HEK293 (cell line): ENCODE results near the gene IGLON5.

Experiments used
- CTCF ChIA-PET: fragments of 350-600 bp; formaldehyde crosslinking; extraction: SDS; loops from one replicate; lab custom pipeline; 2021; ENCODE audit warnings: antibody characterized with exemption; lab: Yijun Ruan, JAX
- POLR2A ChIA-PET: fragments of 300-600 bp; formaldehyde crosslinking; extraction: SDS; loops from one replicate; lab custom pipeline; 2020; ENCODE audit warnings: antibody characterized with exemption, inconsistent platforms; lab: Yijun Ruan, JAX
- H3K27ac ChIP-seq: fragments of 200-500 bp; sonication (Bioruptor generic); 2 replicates; pipeline ENCODE4 v1.5.1; 2014; ENCODE audit warnings: low read depth, low read length, control low read depth, inconsistent platforms; ENCODE audit errors: extremely low read depth
- H3K36me3 ChIP-seq, 2 experiments: fragments of 200-500 bp in 1 of 2; sonication (Bioruptor generic) in 1 of 2; 1 replicate in 1 of 2; 2 replicates in 1 of 2; pipeline ENCODE4 v1.5.1; 2014 to 2017; ENCODE audit warnings: inconsistent platforms in 2 of 2, low read length in 2 of 2; ENCODE audit not compliant: control insufficient read depth in 2 of 2, insufficient read depth in 1 of 2
- H3K4me1 ChIP-seq: fragments of 200-500 bp; sonication (Bioruptor generic); 2 replicates; pipeline ENCODE4 v1.5.1; 2014; ENCODE audit warnings: mild to moderate bottlenecking, low read length, inconsistent platforms; ENCODE audit not compliant: control insufficient read depth, insufficient read depth
- H3K4me3 ChIP-seq: 2 replicates; pipeline ENCODE4 v1.5.1; 2011; ENCODE audit warnings: low read depth, mild to moderate bottlenecking, control low read depth, low read length, moderate library complexity
- H3K9me3 ChIP-seq: fragments of 200-500 bp; sonication (Bioruptor generic); 2 replicates; pipeline ENCODE4 v1.5.1; 2014; ENCODE audit warnings: low read depth, low read length, inconsistent platforms; ENCODE audit not compliant: control insufficient read depth, insufficient read depth
- HOXC10 ChIP-seq: sonication (generic); formaldehyde crosslinking; IDR thresholded peaks from 2 replicates; pipeline ENCODE4 v1.8.1; 2023; ENCODE audit warnings: mild to moderate bottlenecking, missing genetic modification reagents
- SALL2 ChIP-seq: fragments of 450-650 bp; formaldehyde crosslinking; IDR thresholded peaks from 2 replicates; pipeline ENCODE4 v1.5.0; 2017; ENCODE audit warnings: missing biosample characterization, mild to moderate bottlenecking, missing genetic modification characterization, borderline replicate concordance
- ZBTB1 ChIP-seq: fragments of 450-650 bp; formaldehyde crosslinking; IDR thresholded peaks from 2 replicates; pipeline ENCODE4 v1.5.1; 2016; ENCODE audit warnings: missing biosample characterization, missing genetic modification characterization
- ZNF19 ChIP-seq: fragments of 450-650 bp; formaldehyde crosslinking; IDR thresholded peaks from 2 replicates; pipeline ENCODE4; 2016; ENCODE audit warnings: missing biosample characterization, missing genetic modification characterization, low read depth
- ZNF335 ChIP-seq: fragments of 450-650 bp; formaldehyde crosslinking; conservative IDR thresholded peaks from 2 replicates; pipeline ENCODE4 v1.5.1; 2016; ENCODE audit warnings: missing biosample characterization, missing genetic modification characterization
- ZNF341 ChIP-seq: fragments of 450-650 bp; formaldehyde crosslinking; IDR thresholded peaks from 2 replicates; pipeline ENCODE4; 2016; ENCODE audit warnings: low read depth, missing biosample characterization, missing genetic modification characterization
- ZNF354C ChIP-seq: fragments of 450-650 bp; formaldehyde crosslinking; IDR thresholded peaks from 2 replicates; pipeline ENCODE4 v1.5.1; 2016; ENCODE audit warnings: missing biosample characterization, missing genetic modification characterization, low read depth, borderline replicate concordance
- ZNF404 ChIP-seq: fragments of 450-650 bp; formaldehyde crosslinking; IDR thresholded peaks from 2 replicates; pipeline ENCODE4 v1.5.1; 2017; ENCODE audit warnings: missing biosample characterization, missing genetic modification characterization
- ZNF488 ChIP-seq: fragments of 450-650 bp; formaldehyde crosslinking; IDR thresholded peaks from 2 replicates; pipeline ENCODE4 v1.5.1; 2016; ENCODE audit warnings: missing biosample characterization, missing genetic modification characterization
- ZNF518A ChIP-seq: fragments of 450-650 bp; formaldehyde crosslinking; conservative IDR thresholded peaks from 2 replicates; pipeline ENCODE4 v1.5.1; 2016; ENCODE audit warnings: low read depth, missing biosample characterization, missing genetic modification characterization
- ZNF558 ChIP-seq: fragments of 450-650 bp; formaldehyde crosslinking; IDR thresholded peaks from 2 replicates; pipeline ENCODE4 v1.5.1; 2016; ENCODE audit warnings: missing biosample characterization, missing genetic modification characterization
- ZNF561 ChIP-seq: fragments of 450-650 bp; IDR thresholded peaks from 2 replicates; pipeline ENCODE4 v1.5.1; 2018; ENCODE audit warnings: missing biosample characterization, missing genetic modification characterization, borderline replicate concordance
- ZNF660 ChIP-seq: fragments of 450-650 bp; IDR thresholded peaks from 2 replicates; pipeline ENCODE4 v1.5.1; 2018; ENCODE audit warnings: missing biosample characterization, mild to moderate bottlenecking, missing genetic modification characterization
- TF ChIP-seq, protein P1 (sequence below): fragments of 450-650 bp; formaldehyde crosslinking; IDR thresholded peaks from 2 replicates; pipeline ENCODE4 v1.5.1; 2016; ENCODE audit warnings: missing biosample characterization, missing genetic modification characterization
- TF ChIP-seq, protein P2 (sequence below): fragments of 450-650 bp; formaldehyde crosslinking; IDR thresholded peaks from 2 replicates; pipeline ENCODE4 v1.5.1; 2016; ENCODE audit warnings: missing biosample characterization, missing genetic modification characterization
- TF ChIP-seq, protein P3 (sequence below): fragments of 450-650 bp; formaldehyde crosslinking; IDR thresholded peaks from 2 replicates; pipeline ENCODE4 v1.5.1; 2016; ENCODE audit warnings: missing biosample characterization, missing genetic modification characterization
- TF ChIP-seq, protein P4 (sequence below): fragments of 450-650 bp; formaldehyde crosslinking; IDR thresholded peaks from 2 replicates; pipeline ENCODE4 v1.5.1; 2017; ENCODE audit warnings: missing biosample characterization, missing genetic modification characterization

Gene IGLON5

DNA sequence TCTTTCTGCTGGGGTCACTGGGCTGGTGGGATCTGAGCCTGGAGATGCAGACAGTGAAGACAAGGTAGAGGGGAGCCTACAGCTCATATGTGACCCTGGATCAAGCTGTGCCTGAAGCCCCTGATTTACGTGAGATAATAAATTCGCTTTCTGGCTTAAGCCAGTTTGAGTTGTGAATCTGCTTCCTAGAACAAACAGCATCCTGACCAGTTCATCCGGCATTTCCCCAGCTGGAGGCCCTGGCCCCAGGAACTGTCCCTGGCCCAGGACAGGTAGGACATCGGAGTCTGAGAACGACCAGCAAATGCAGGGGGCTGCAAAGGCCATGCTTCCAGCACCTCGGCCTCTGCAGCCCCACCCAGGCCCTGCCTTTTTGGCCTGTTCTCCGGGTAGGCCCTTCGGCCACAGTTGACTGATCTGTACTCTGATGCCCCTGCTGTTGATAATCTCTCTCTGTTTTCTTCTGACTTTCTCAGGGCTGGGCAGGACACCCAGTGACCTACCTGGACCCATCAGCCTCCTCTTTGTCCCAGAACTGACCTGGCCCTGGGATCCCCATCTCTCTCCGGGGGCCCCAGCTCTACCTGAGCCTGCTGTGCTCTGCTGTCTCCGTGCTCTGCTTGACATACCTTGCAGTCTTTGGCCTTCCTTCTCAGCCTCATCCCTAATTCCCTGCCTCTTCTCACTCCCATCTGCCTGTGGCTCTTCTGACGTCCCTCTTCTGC lies 40.0 kb downstream of the IGLON5 start (continued):
- TF ChIP-seq, protein P1, sequence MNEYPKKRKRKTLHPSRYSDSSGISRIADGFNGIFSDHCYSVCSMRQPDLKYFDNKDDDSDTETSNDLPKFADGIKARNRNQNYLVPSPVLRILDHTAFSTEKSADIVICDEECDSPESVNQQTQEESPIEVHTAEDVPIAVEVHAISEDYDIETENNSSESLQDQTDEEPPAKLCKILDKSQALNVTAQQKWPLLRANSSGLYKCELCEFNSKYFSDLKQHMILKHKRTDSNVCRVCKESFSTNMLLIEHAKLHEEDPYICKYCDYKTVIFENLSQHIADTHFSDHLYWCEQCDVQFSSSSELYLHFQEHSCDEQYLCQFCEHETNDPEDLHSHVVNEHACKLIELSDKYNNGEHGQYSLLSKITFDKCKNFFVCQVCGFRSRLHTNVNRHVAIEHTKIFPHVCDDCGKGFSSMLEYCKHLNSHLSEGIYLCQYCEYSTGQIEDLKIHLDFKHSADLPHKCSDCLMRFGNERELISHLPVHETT (tag by site-specific recombination): no peak

DNA sequence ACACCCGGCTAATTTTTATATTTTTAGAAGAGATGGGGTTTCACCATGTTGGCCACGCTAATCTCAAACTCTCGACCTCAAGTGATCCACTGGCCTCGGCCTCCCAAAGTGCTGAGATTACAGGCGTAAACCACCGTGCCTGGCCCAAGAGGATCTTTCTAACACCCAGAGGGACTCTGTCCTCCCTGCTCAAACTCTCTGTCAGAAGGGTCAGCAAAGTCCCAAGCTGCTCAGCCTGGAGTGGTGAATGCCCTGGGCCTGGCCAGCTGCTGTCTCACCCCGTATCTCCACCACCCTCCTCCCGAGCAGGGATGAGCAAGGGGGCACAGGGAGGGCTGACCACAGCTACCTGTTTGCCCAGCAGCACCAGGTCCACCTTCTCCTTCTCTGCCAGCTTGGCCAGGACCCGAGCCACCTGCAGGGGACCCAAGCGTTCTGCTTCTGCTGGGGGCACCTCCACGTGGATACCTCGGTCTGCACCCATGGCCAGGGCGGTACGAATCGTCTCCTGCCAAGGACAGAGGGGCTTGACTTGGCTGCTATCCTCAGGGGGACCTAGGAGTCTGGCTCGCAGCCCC lies 41.4 kb downstream of the IGLON5 start:
- Histone ChIP-seq H3K4me1 (peaks cover 8% of the 10 kb centered on the region), H3K4me3 (no peak overlapping the region), H3K36me3 (peaks cover 9 to 25% of the 10 kb centered on the region in 2 experiments; a peak in 2 of 3 replicates), H3K9me3 (no peaks in the 10 kb centered on the region), H3K27ac (no peak overlapping the region)
- TF ChIP-seq, protein P2, sequence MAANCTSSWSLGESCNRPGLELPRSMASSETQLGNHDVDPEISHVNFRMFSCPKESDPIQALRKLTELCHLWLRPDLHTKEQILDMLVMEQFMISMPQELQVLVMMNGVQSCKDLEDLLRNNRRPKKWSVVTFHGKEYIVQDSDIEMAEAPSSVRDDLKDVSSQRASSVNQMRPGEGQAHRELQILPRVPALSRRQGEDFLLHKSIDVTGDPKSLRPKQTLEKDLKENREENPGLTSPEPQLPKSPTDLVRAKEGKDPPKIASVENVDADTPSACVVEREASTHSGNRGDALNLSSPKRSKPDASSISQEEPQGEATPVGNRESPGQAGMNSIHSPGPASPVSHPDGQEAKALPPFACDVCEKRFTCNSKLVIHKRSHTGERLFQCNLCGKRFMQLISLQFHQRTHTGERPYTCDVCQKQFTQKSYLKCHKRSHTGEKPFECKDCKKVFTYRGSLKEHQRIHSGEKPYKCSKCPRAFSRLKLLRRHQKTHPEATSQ (tag by site-specific recombination): no peak
- TF ChIP-seq, protein P3, sequence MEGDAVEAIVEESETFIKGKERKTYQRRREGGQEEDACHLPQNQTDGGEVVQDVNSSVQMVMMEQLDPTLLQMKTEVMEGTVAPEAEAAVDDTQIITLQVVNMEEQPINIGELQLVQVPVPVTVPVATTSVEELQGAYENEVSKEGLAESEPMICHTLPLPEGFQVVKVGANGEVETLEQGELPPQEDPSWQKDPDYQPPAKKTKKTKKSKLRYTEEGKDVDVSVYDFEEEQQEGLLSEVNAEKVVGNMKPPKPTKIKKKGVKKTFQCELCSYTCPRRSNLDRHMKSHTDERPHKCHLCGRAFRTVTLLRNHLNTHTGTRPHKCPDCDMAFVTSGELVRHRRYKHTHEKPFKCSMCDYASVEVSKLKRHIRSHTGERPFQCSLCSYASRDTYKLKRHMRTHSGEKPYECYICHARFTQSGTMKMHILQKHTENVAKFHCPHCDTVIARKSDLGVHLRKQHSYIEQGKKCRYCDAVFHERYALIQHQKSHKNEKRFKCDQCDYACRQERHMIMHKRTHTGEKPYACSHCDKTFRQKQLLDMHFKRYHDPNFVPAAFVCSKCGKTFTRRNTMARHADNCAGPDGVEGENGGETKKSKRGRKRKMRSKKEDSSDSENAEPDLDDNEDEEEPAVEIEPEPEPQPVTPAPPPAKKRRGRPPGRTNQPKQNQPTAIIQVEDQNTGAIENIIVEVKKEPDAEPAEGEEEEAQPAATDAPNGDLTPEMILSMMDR (tag by site-specific recombination): no peak
- TF ChIP-seq ZNF335 (tag by site-specific recombination) (no peak), ZNF518A (tag by site-specific recombination) (no peak), ZNF19 (tag by site-specific recombination) (no peak), ZNF558 (tag by site-specific recombination) (no peak), HOXC10 (no peak), ZNF660 (tag by site-specific recombination) (no peak), SALL2 (tag by site-specific recombination) (no peak), ZNF341 (tag by site-specific recombination) (no peak), ZBTB1 (tag by site-specific recombination) (no peak), ZNF561 (tag by site-specific recombination) (no peak), ZNF488 (no peak), ZNF354C (tag by site-specific recombination) (no peak), ZNF404 (tag by site-specific recombination) (no peak)
- TF ChIP-seq, protein P4, sequence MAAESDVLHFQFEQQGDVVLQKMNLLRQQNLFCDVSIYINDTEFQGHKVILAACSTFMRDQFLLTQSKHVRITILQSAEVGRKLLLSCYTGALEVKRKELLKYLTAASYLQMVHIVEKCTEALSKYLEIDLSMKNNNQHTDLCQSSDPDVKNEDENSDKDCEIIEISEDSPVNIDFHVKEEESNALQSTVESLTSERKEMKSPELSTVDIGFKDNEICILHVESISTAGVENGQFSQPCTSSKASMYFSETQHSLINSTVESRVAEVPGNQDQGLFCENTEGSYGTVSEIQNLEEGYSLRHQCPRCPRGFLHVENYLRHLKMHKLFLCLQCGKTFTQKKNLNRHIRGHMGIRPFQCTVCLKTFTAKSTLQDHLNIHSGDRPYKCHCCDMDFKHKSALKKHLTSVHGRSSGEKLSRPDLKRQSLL (tag by site-specific recombination): no peak
- ChIA-PET POLR2A (no interaction called here), CTCF (interaction anchor here (0.7 kb wide), 1 partner anchor 639 kb away, joined by 3 read pairs; no protein-coding TSS in a partner anchor)
